Activated CD8-positive, alpha-beta T cell treated with anti-CD3 and anti-CD28 coated beads, Interleukin-2, amount 10 ng/mL, durations not matched to agents 7 days and 5 days (primary cell): Measurements from ENCODE around the gene NXPH1. TPM values are rescaled to one million over a fixed set of nuclear protein-coding genes. Genes with fewer than 3 reads are reported as not detected.

Experiments used
- ATAC-seq: fragments of 150-1000 bp; cut with Tn5 transposase; one replicate; pipeline ENCODE4 v1.10.0; 2021; ENCODE audit warnings: moderate library complexity
- CTCF ChIA-PET: fragments of 350-600 bp; sonication (Branson Sonifier 250); formaldehyde crosslinking; loops from one replicate; lab custom pipeline; 2021; ENCODE audit warnings: antibody characterized with exemption; lab: Charles Lee
- POLR2A ChIA-PET: fragments of 350-600 bp; sonication (Branson Sonifier 250); formaldehyde crosslinking; loops from one replicate; lab custom pipeline; 2021; ENCODE audit warnings: antibody characterized with exemption; lab: Charles Lee
- DNase-seq: peaks from one replicate; pipeline ENCODE4 v3.0.0-alpha.2; 2020
- H3K27ac Mint-ChIP-seq: one replicate; pipeline ENCODE4 v1.8.0; 2021; ENCODE audit warnings: mild to moderate bottlenecking, mixed read lengths
- H3K27me3 Mint-ChIP-seq: one replicate; pipeline ENCODE4 v1.8.0; 2021; ENCODE audit warnings: low read depth, mixed read lengths
- H3K36me3 Mint-ChIP-seq: one replicate; pipeline ENCODE4 v1.8.0; 2021; ENCODE audit warnings: low read depth, mixed read lengths
- H3K4me1 Mint-ChIP-seq: one replicate; pipeline ENCODE4 v1.8.0; 2021; ENCODE audit warnings: low read depth, mixed read lengths
- H3K4me3 Mint-ChIP-seq: one replicate; pipeline ENCODE4 v1.8.0; 2021; ENCODE audit warnings: mild to moderate bottlenecking, mixed read lengths
- H3K9me3 Mint-ChIP-seq: one replicate; pipeline ENCODE4 v1.8.0; 2022; ENCODE audit warnings: mixed read lengths; ENCODE audit not compliant: insufficient read depth
- total RNA-seq, 2 experiments: library from RNA; stranded (reverse); gene quantifications; one replicate each; pipeline ENCODE4 v1.2.3, GENCODE V29; 2021

NXPH1 gene
- total RNA-seq, 2 experiments from 2014 or later: not detected

DNA sequence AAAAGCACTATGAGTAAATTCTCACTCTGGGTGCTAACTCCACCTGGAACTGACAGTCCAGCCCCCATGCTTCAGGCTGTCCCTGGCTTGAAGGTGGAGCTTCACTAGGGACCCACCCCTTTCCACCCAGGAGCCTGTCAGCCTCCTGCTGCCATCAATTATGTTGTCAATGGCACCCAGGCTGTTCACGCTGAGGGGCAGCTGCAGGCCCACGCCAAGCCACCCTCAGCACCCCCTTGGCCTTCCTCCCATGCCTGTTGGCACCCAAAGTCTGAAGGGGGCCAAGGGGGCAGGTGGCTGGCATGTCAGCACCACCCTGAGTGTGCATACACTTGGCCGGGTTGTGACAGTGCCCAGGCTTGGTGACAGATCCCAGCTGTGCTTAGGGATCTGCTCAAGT is 149.3 kb downstream of the NXPH1 start:
- CTCF ChIA-PET: no interaction called here
- DNase-seq (no peak), ATAC-seq (no peak)
- no peaks in the 10 kb centered on the region for H3K27me3 Mint-ChIP-seq
- H3K9me3 Mint-ChIP-seq: no peaks in the 10 kb centered on the region
- no peak overlapping the region for H3K4me3 Mint-ChIP-seq
- no peaks in the 10 kb centered on the region for H3K4me1 Mint-ChIP-seq
- H3K27ac Mint-ChIP-seq: no peak overlapping the region
- H3K36me3 Mint-ChIP-seq: no peaks in the 10 kb centered on the region
- POLR2A ChIA-PET: no interaction called here

DNA sequence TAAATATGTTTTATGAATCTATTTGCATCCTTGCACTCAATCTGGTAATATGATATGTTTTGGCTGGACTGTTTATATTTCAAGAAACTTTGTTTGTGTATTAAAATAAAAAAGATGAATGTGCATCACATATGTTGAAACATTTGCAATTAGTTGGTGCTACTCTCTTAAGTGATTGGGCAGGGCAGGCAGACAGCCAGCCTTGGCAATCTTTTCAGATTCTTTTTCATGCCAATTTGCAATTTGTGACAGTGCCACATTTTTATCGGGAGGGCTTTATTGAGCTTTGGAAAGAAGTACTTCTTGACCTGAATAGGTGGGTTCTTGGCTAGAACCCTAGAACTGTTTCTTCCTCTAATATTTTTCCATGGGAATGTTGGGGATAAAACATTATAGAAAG is 152.2 kb downstream of the NXPH1 start:
- POLR2A ChIA-PET: no interaction called here
- no peaks in the 10 kb centered on the region for H3K27me3 Mint-ChIP-seq
- H3K4me1 Mint-ChIP-seq: no peaks in the 10 kb centered on the region
- no peak for ATAC-seq
- H3K36me3 Mint-ChIP-seq: no peaks in the 10 kb centered on the region
- H3K4me3 Mint-ChIP-seq: no peak overlapping the region
- no peak for DNase-seq
- no peaks in the 10 kb centered on the region for H3K9me3 Mint-ChIP-seq
- CTCF ChIA-PET: no interaction called here
- H3K27ac Mint-ChIP-seq: no peak overlapping the region

DNA sequence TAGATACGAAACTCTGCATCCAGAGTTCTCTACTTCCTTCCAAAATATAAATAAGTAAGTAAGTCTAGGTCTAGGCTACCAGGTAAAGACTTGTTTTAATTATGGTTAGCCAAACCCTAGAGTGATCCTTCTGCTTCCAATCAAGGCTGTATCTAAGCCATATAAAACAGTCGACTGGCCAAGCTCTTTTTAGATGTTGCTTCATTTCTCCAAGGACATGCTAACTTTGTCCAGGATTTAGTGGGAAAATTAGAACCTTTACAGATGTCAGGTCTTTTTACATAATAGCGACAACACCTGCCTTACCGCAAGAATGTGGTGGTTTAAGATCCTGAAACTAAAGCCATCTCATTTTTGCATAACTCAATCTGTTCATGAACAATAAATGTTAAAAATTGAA is 156.8 kb downstream of the NXPH1 start:
- no peaks in the 10 kb centered on the region for H3K4me1 Mint-ChIP-seq
- ATAC-seq (no peak), DNase-seq (no peak)
- H3K27ac Mint-ChIP-seq: no peak overlapping the region
- no peak overlapping the region for H3K4me3 Mint-ChIP-seq
- ChIA-PET POLR2A (no interaction called here), CTCF (no interaction called here)
- no peaks in the 10 kb centered on the region for H3K9me3 Mint-ChIP-seq
- H3K27me3 Mint-ChIP-seq: no peaks in the 10 kb centered on the region
- H3K36me3 Mint-ChIP-seq: no peaks in the 10 kb centered on the region

GRCh38 chr7:8590791-8591190 is 157.4 kb downstream of the NXPH1 start:
- H3K4me3 Mint-ChIP-seq: no peak overlapping the region
- ATAC-seq: no peak
- no peaks in the 10 kb centered on the region for H3K4me1 Mint-ChIP-seq
- no peaks in the 10 kb centered on the region for H3K27me3 Mint-ChIP-seq
- no peaks in the 10 kb centered on the region for H3K9me3 Mint-ChIP-seq
- ChIA-PET CTCF (no interaction called here), POLR2A (no interaction called here)
- no peak overlapping the region for H3K27ac Mint-ChIP-seq
- DNase-seq: no peak
- H3K36me3 Mint-ChIP-seq: no peaks in the 10 kb centered on the region

- DNase-seq (no peak), ATAC-seq (no peak)
- POLR2A ChIA-PET: no interaction called here
- Mint-ChIP-seq H3K27ac (no peak overlapping the region), H3K36me3 (no peaks in the 10 kb centered on the region), H3K27me3 (no peaks in the 10 kb centered on the region), H3K4me1 (no peaks in the 10 kb centered on the region), H3K4me3 (no peak overlapping the region), H3K9me3 (no peaks in the 10 kb centered on the region)
- CTCF ChIA-PET: no interaction called here
Observed at GRCh38 chr7:8591289-8591688, 157.9 kb downstream of the NXPH1 start.

GRCh38 chr7:8592167-8592566 is 158.8 kb downstream of the NXPH1 start:
- ChIA-PET POLR2A (no interaction called here), CTCF (no interaction called here)
- H3K27ac Mint-ChIP-seq: no peak overlapping the region

GRCh38 chr7:8594115-8594514 is 160.7 kb downstream of the NXPH1 start:
- no peak for ATAC-seq
- H3K4me3 Mint-ChIP-seq: no peak overlapping the region
- no peak for DNase-seq
- ChIA-PET POLR2A (no interaction called here), CTCF (no interaction called here)
- H3K27ac Mint-ChIP-seq: no peak overlapping the region
- H3K9me3 Mint-ChIP-seq: no peaks in the 10 kb centered on the region
- no peaks in the 10 kb centered on the region for H3K27me3 Mint-ChIP-seq
- H3K36me3 Mint-ChIP-seq: no peaks in the 10 kb centered on the region
- no peaks in the 10 kb centered on the region for H3K4me1 Mint-ChIP-seq

More at GRCh38 chr7:8592167-8592566, 158.8 kb downstream of the NXPH1 start:
- Mint-ChIP-seq H3K9me3 (no peaks in the 10 kb centered on the region), H3K4me1 (no peaks in the 10 kb centered on the region), H3K36me3 (no peaks in the 10 kb centered on the region), H3K27me3 (no peaks in the 10 kb centered on the region), H3K4me3 (no peak overlapping the region)
- ATAC-seq: no peak
- no peak for DNase-seq

- no peaks in the 10 kb centered on the region for H3K36me3 Mint-ChIP-seq
- H3K4me3 Mint-ChIP-seq: no peak overlapping the region
- ATAC-seq (no peak), DNase-seq (no peak)
- no peaks in the 10 kb centered on the region for H3K9me3 Mint-ChIP-seq
- H3K4me1 Mint-ChIP-seq: no peaks in the 10 kb centered on the region
- no peaks in the 10 kb centered on the region for H3K27me3 Mint-ChIP-seq
- ChIA-PET POLR2A (interaction anchor here (0.9 kb wide), 1 partner anchor 61 kb away, joined by 3 read pairs; no protein-coding TSS in a partner anchor), CTCF (no interaction called here)
- H3K27ac Mint-ChIP-seq: no peak overlapping the region
Observed at GRCh38 chr7:8597565-8597964, 164.2 kb downstream of the NXPH1 start.

GRCh38 chr7:8601121-8601520 is 167.7 kb downstream of the NXPH1 start:
- Mint-ChIP-seq H3K4me3 (no peak overlapping the region), H3K27me3 (no peaks in the 10 kb centered on the region), H3K4me1 (no peaks in the 10 kb centered on the region), H3K9me3 (no peaks in the 10 kb centered on the region), H3K36me3 (no peaks in the 10 kb centered on the region), H3K27ac (no peak overlapping the region)
- ChIA-PET POLR2A (no interaction called here), CTCF (no interaction called here)
- ATAC-seq (no peak), DNase-seq (no peak)

DNA sequence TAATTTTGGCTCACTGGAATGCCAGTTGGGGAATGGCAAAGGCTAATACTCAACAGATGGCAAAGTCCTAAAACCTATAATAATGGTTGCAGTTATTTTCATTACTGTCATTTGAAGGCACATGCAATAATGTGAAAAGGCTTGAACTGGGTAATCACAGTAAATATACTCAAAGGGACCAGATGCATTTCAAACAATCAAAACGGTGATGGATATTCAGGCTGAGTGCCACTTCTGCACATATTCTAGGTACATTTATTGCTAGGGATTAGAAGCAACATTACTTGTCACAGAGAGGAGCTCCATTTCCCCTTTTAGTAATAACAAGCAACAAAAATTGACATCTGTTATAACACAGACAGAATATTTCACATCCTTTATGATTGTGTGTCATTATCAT is 171.8 kb downstream of the NXPH1 start:
- Mint-ChIP-seq H3K27me3 (no peaks in the 10 kb centered on the region), H3K4me3 (no peak overlapping the region), H3K27ac (no peak overlapping the region), H3K36me3 (no peaks in the 10 kb centered on the region), H3K9me3 (no peaks in the 10 kb centered on the region), H3K4me1 (no peaks in the 10 kb centered on the region)
- ATAC-seq: no peak
- DNase-seq: no peak
- ChIA-PET POLR2A (no interaction called here), CTCF (no interaction called here)

DNA sequence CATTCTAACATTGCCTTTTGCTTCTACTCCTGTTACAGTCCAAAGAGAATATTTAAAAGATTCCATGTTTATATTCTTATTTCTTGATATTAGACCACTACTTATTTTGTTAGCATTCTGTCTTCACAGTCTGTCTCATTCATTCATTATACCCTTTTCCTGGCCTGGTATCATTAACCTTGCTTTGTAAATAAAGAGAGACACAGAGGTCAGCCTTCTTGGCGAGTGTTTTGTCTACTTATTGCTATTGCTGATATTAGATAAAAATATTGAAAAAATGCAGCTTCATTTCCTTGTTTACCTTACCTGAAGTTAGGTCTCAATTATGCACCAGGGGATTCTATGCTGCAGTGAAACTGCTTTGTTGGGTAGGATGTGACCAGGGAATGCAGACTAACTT is 179.2 kb downstream of the NXPH1 start:
- ATAC-seq: no peak

GRCh38 chr7:8613191-8613590 is 179.8 kb downstream of the NXPH1 start:
- no peaks in the 10 kb centered on the region for H3K4me1 Mint-ChIP-seq
- no peaks in the 10 kb centered on the region for H3K27me3 Mint-ChIP-seq
- H3K9me3 Mint-ChIP-seq: no peaks in the 10 kb centered on the region
- H3K36me3 Mint-ChIP-seq: no peaks in the 10 kb centered on the region
- ChIA-PET POLR2A (no interaction called here), CTCF (interaction anchor here (0.6 kb wide), 1 partner anchor 233 kb away, joined by 3 read pairs; no protein-coding TSS in a partner anchor)
- DNase-seq (no peak), ATAC-seq (no peak)
- no peak overlapping the region for H3K4me3 Mint-ChIP-seq
- no peak overlapping the region for H3K27ac Mint-ChIP-seq

More for the DNA sequence above, 179.2 kb downstream of the NXPH1 start:
- H3K27ac Mint-ChIP-seq: no peak overlapping the region
- ChIA-PET CTCF (no interaction called here), POLR2A (no interaction called here)
- H3K9me3 Mint-ChIP-seq: no peaks in the 10 kb centered on the region
- H3K4me1 Mint-ChIP-seq: no peaks in the 10 kb centered on the region
- H3K36me3 Mint-ChIP-seq: no peaks in the 10 kb centered on the region
- no peaks in the 10 kb centered on the region for H3K27me3 Mint-ChIP-seq
- DNase-seq: no peak
- no peak overlapping the region for H3K4me3 Mint-ChIP-seq

DNA sequence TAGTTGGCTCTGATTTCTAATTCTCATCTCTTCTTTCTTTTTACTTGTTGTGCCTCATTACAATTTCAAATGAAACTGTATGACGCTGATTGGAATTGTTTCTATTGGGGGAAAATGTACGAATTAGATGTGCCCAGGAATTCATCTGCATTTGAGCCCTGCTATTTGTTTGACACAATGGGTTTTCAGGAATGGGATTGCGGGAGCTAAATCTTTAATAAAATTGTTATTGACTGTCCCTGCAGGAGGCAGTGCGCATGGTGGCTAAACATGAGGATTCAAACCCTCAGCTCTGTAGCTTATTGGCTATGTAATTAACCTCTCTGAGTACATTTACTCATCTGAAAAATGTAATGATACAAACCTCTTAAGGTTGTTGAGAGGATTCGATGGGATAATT is 181.6 kb downstream of the NXPH1 start:
- DNase-seq: no peak

More for the DNA sequence above, 181.6 kb downstream of the NXPH1 start:
- CTCF ChIA-PET: no interaction called here
- ATAC-seq: no peak
- no peaks in the 10 kb centered on the region for H3K4me1 Mint-ChIP-seq
- H3K9me3 Mint-ChIP-seq: no peaks in the 10 kb centered on the region
- H3K27ac Mint-ChIP-seq: no peak overlapping the region
- H3K36me3 Mint-ChIP-seq: no peaks in the 10 kb centered on the region
- POLR2A ChIA-PET: no interaction called here
- H3K27me3 Mint-ChIP-seq: no peaks in the 10 kb centered on the region
- no peak overlapping the region for H3K4me3 Mint-ChIP-seq
